NK-92 (cell line): ENCODE results near the gene KCNQ2.

Source experiments
- DNase-seq: peaks from one replicate; lab custom pipeline; 2025; ENCODE audit not compliant: unreplicated experiment; lab: John Stamatoyannopoulos, UW

The KCNQ2 gene

GRCh38 chr20:63471717-63471980 is 806 bp downstream of the KCNQ2 start:
- no peak for DNase-seq

- DNase-seq, result no peak
These were observed 1.3 kb downstream of the KCNQ2 start for GRCh38 chr20:63471002-63471716.

- DNase-seq, result no peak
These were observed 2.0 kb downstream of the KCNQ2 start for GRCh38 chr20:63470410-63470809.

- no peak for DNase-seq
These were observed 2.7 kb downstream of the KCNQ2 start for GRCh38 chr20:63469713-63470101.

- DNase-seq, result no peak
These were observed 3.3 kb downstream of the KCNQ2 start for GRCh38 chr20:63469019-63469712.

- no peak for DNase-seq
These were observed 4.0 kb downstream of the KCNQ2 start for GRCh38 chr20:63468421-63468820.

- DNase-seq, result no peak
These were observed 5.0 kb downstream of the KCNQ2 start for GRCh38 chr20:63467294-63468083.

GRCh38 chr20:63466861-63467260 is 5.6 kb downstream of the KCNQ2 start:
- DNase-seq, result no peak

- DNase-seq, result no peak
These were observed 6.1 kb downstream of the KCNQ2 start for GRCh38 chr20:63466250-63466825.

GRCh38 chr20:63465380-63466249 is 6.8 kb downstream of the KCNQ2 start:
- DNase-seq, result no peak

- DNase-seq, result no peak
These were observed 8.2 kb downstream of the KCNQ2 start for GRCh38 chr20:63464289-63464635.

GRCh38 chr20:63463400-63464288 is 8.8 kb downstream of the KCNQ2 start:
- DNase-seq, result no peak

GRCh38 chr20:63462244-63462643 is 10.2 kb downstream of the KCNQ2 start:
- DNase-seq, result no peak

GRCh38 chr20:63461104-63461763 is 11.2 kb downstream of the KCNQ2 start:
- DNase-seq, result no peak

GRCh38 chr20:63459070-63459380 is 13.4 kb downstream of the KCNQ2 start:
- DNase-seq, result no peak

- DNase-seq, result no peak
These were observed 14.0 kb downstream of the KCNQ2 start for GRCh38 chr20:63458170-63459069.

GRCh38 chr20:63457737-63458136 is 14.7 kb downstream of the KCNQ2 start:
- no peak for DNase-seq

- DNase-seq, result no peak
These were observed 15.8 kb downstream of the KCNQ2 start for GRCh38 chr20:63456429-63457284.
